T-helper 1 cell treated with Interleukin-12 subunit alpha and Interleukin-12 subunit beta and Interleukin-4 antibody, amounts not matched to agents 30 ng/mL and 1 ng/mL, for 36 hours (primary cell): ENCODE measurements around the gene MRPL44. TPM values are rescaled to one million over a fixed set of nuclear protein-coding genes. Genes with fewer than 3 reads are reported as not detected.

Experiments
- intact Hi-C: fragments of 100-400 bp; cut with micrococcal nuclease; formaldehyde crosslinking; loops from one replicate; pipeline ENCODE4 v1.15.1; 2024
- total RNA-seq: library from RNA; stranded (reverse); gene quantifications from 2 replicates; pipeline ENCODE4 v1.2.3, GENCODE V29; 2022

Gene MRPL44
- total RNA-seq, 1 donor from 2014 or later: 28.9 TPM

DNA sequence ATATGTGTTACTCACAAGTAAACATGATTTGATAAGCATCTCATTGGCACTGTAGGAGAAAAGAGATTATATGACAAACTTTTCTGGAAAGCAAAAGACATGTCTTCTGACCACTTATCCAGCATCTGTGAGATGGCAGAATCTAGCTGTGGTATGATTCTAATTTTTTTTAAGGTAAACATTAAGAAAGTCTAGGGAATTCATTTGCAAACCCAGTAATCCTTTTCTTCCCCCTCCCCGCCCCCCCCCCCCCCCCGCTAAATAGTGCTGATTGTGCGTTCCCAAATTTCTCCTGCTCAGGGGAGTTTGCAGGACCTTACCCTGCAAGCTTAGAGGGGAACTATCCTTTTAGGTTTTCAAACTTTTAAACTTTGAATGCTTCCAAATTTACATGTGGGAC lies 12.1 kb downstream of the MRPL44 start:
- intact Hi-C loops: no loop called here

DNA sequence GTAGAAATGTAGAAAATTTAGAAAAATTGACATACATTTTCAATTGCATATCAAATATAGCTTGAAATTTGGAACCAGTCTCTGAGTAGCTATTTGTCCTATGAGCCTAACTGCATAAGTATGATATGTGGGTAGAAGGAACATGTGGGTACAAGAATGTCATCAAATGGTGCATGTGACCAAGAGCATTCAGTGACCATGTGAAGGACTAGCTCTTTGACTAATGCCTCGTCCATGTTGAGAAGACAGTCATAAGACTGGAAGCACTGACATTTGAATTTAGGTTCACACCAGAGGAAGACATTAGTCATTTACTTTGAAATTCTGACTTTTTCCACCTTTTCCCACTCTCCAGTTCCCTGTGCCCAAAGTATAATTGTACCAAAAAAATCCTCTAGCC lies 12.6 kb downstream of the MRPL44 start:
- intact Hi-C loops: loop anchor here (1.0 kb wide), 13 partner anchors 13 to 808 kb away; partner anchors contain the start of gene MRPL44

DNA sequence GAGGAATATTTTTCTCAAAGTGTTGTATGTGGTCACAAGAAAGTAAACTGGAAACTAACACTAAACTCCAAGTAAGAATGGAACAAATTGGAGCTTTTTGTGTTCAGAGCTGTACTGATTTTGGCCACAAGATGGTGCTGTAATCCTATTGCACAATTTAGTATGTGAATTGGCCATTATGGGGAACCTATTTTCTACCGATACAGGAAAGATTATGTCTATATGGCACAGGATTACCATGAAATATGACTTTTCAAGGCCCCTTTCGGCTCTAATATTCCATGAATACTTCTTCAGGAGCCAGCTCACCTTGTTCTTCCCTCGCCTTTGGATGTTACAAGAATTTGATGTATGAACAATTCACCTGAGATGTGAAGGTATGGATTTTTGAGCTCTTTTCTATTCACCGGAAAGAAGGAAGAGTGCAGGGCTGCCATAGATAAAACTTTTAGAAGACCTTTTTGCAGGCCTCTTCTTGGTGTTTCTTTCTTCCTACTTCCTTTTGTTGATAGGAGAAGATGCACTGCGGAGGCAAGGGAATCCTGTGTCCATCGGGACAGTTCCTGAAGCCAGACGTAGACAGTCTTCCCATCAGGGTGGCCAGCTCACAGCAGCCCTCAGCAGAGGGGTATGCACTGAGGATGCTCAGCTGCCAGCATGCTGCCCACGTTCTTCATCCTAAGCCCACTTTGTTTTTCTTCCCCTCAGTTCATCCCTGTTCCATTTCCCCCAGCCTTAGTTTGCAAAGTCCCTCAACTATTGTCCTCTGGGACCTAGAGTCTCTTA lies 13.3 kb downstream of the MRPL44 start:
- intact Hi-C loops: loop anchor here (1.0 kb wide), 13 partner anchors 13 to 808 kb away; partner anchors contain the start of gene MRPL44

DNA sequence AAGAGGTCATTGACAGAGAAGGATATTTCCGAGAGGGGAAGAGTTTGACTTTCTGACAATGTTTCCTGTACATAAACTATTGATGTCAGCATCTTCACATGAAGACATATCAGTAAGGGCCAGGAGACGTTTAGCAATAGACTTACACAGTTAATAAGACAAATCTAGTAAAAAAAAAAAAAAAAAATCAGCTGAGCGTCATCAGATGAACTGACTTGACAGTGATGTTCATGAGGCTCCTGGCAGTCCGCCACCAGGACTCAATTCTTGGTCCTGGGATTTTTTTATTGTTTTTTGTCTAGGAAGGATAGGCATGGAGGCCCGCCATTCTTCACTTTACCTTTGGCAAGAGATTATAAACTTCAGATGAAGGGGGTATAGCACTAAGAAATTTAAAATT lies 14.5 kb downstream of the MRPL44 start:
- intact Hi-C loops: no loop called here

DNA sequence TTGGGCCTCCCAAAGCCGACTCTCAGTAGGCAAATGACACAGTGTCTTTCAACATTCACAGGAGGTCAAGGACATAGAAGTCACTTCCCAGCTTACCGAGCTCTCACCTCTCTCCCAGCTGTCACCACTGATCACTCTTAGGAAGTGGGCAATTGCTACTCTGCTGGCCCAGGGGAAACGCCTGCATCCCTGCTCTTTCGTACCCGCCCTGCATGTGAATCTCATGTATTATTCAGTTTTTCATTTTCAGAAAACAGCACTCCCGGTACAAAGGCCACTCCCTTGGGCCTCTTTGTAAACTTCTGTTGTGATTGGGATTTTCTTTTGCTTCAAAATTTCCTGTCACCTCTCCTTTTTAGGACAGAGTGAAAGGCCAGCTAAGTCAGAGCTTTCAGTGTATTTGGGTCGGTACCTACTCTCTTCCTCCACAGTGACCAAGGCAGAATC lies 15.4 kb downstream of the MRPL44 start:
- intact Hi-C loops: no loop called here

DNA sequence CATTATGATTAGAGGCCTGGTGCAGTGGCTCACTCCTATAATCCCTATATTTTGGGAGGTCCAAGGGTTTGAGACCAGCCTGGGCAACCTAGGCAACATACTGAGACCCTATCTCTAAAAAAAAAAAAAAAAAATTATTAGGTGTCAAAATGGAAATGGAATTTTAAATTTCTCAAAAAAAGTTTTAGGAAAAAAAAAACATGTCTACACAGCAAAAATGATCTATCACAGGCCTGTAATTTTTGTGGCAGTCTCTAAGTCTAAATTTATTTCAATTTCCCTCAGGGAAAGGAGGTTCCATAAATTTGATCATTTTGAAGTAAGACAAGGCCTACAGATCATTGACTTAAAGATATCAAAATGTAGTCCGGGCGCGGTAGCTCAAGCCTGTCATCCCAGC lies 16.3 kb downstream of the MRPL44 start:
- intact Hi-C loops: no loop called here

DNA sequence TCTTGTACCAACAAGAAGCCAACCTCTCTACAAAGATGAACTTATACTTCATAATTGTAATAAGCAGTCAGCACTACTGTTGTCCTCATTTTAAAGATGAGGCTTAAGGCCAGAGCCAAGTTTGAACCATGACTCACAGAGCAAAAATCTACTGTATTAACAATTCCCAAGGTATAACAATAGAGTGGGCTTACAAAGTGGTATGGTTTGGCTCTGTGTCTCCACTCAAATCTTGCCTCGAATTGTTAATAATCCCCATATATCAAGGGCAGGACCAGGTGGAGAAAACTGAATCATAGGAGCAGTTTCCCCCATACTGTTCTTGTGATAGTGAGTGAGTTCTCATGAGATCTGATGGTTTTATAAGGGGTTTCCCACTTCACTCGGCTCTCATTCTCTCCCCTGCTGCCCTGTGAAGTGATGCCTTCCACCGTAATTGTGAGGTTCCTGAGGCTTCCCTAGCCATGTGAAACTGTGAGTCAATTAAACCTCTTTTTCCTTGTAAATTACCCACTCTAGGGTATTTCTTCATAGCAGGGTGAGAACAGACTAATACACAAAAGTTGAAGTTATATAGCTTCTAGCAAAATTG lies 19.5 kb downstream of the MRPL44 start:
- intact Hi-C loops: no loop called here

DNA sequence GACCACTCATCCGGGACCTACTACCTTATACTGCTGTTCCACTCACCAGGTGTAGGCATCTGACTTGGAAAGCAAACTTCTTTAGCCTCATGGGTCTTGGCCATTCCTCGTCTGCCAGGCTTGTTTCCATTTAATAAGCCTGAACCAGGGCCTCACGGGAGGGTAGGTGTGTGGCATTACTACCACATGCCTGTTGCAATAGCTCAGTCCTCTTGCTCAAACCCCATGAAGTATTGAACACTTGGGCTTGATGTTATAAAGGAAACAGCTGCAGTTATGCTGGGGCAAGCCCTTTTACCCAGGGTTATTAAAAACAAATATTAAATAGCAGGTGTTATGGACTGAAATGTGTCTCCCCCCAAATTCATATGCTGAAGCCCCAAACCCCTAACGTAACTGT lies 21.2 kb downstream of the MRPL44 start:
- intact Hi-C loops: no loop called here

DNA sequence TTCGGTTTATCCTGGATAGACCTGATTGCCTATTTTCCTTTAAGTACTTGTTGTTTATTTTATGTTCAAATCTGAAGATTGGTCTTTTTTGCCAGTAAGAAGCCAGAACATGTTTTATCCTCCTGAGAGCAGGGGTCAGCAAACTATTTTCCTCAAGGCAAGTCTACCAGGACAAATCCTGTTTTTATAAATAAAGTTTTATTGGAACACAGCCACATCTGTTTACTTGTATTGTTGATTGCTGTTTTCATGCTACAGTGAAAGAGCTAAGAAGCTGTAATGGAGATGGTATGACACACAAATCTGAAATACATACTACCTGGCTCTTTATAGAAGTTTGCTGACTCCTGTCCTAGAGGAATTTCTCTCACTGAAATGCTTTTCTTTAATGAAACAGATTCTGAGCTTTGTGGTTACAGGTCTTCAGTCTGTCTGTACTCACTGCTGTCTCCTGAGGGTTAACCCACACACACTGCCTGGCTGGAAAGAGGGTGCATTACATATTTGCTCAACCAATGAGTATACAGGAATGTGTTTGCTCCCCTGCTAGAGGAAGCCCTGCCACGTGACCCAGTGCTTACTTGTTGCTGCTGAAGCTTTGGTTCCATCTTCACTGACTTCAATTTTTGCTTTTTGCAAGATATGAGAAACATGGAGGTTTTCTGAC lies 22.6 kb downstream of the MRPL44 start:
- intact Hi-C loops: no loop called here

DNA sequence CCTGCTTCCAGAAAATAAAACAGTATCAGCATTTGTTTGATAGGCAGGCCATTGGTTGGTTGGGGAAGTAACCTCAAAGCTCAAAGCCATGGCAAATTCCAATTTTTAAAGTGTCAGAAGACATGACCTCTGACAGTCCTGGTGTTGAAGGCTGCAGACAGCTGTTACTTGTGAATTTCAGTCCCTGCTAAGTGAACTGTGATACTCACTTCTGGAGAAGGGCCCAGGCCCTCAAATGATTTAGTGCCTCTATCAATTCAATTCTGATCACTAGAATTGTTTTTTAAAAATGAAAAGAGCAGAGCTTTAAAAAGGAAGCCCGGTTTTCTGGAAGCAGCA lies 23.1 kb downstream of the MRPL44 start:
- intact Hi-C loops: no loop called here

DNA sequence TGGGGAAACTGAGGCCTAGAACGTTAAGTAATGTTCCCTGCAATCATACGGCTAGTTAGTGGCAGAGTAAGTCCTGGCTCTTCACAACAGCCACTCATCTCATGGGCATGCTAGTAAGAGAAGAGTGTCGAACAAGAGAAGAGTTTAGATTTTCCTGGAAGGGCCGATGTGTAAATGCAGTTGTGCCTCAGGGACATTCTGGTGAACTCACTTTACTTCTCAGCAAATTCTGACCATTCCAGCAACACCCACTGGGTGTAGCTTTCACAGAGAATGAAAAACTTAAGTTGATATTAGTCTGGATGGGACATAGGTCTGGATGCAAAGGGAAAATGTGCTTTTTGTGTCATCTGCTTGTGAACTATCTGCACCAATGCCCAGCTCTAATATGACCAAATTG lies 23.5 kb downstream of the MRPL44 start:
- intact Hi-C loops: no loop called here

DNA sequence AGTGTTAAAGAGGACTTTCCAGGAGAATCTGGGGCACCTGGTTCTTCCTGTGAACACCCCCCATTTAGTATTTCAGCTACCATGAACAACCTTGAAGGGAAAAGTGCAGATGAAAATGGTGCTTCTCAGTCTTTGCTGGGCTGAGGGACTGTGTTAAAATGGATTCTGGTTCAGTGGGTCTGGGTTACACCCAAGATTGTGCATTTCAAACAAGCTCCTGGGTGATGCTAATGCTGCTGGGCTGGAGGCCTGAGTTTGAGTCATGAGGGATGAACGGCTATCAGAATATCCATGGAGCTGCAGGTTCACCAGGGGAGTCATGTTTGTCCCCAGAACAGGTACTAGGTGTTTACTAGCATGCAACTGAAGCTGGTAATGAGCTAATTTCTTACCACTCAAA lies 24.0 kb downstream of the MRPL44 start:
- intact Hi-C loops: no loop called here

DNA sequence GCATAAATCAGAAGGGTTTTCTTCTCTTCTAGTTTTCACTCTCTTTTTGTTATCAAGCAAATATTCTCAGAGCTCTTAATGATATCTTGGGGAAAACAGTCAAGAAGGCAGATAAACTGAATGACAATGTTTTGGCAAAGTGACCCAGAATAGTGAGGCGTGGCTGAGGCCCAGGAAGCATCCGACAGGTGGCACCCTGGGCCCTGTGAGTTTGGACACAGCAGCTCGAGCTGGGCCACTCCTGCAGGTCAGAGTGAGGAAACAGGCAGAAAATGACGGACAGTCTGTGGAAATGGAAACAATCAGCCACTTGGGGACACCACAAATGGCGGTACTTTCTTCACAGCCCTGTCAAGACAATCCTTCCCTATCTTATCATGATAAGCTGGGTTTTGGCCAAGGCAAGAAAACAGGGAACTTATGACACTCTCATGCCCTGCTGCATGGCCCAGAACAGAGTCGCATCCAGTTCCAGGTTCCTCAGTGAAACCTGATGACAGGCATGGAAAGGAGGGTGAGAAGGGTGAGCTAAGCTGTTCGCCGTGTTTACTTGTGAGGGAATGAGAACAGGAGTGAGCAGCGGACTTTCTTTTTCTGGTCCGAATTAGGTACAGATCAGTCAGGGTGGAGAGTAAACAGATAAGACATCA lies 32.1 kb downstream of the MRPL44 start:
- intact Hi-C loops: no loop called here

DNA sequence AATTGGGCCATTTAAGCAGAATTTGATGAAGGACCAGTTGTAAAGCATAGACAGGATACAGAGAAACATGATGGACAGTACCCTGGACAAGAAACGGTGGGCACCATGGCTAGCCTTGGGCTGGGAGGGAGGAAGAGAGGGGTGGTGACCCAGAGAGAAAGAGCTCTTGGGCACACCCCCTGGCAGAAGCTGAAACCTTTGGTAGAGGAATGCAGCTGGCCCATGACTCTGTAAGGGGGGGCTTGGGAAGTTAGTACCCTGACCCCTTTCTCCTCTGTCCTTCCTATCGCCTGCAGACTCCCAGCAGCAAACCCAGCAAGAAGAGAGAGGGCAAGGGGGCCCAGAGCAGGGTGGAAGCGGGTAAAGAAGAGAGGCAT lies 32.6 kb downstream of the MRPL44 start:
- intact Hi-C loops: loop anchor here (5.0 to 10.0 kb wide), 2 partner anchors 152 to 1675 kb away; no protein-coding TSS in a partner anchor

DNA sequence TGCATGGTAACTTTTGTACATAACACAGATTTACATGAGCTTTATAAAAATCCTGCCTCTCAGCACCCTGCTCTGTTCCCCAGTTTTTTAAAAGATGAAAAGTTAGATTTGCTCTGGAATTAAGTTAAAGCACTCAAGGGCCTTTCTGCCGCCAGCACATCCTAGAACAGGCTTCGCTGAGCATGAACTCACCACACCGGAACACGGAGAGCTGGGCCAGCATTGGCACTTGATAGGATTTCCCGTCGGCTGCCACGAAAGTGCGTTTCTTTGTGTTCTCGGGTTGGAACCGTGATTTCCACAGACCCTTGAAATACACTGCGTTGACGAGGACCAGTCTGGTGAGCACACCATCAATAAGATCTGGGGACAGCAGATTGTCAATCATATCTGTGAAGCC lies 34.3 kb downstream of the MRPL44 start:
- intact Hi-C loops: loop anchor here (5.0 to 10.0 kb wide), 2 partner anchors 151 to 1673 kb away; no protein-coding TSS in a partner anchor

DNA sequence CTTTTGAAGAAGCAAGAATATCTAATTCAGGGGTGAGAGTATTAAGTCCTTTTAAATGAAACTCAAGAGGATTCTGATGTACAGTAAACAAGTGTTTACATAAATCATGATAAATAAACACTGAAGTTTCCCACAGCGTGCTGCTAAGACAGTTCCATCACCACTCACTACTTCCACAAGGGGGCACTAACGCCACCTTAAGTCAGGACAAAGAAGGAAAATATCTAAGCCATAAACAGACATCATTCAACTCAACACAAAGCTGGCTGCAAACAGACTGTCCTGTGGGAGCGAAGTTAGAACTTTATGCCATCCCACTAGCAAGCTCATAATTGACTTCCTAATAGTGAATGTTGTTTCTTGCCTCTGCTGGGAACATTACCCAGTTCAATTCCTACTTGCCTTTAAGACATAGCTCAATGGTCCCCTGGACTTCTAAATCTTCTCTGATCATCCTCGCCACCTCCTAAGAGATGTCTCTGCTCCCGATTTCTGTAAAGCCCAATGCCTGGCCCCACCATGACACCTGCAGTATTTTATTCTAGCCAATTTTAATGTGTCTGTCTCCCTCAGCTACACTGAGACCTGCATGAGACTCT lies 36.5 kb downstream of the MRPL44 start:
- intact Hi-C loops: loop anchor here (1.0 to 10.0 kb wide), 9 partner anchors 23 to 1671 kb away; partner anchors contain the start of gene SERPINE2

DNA sequence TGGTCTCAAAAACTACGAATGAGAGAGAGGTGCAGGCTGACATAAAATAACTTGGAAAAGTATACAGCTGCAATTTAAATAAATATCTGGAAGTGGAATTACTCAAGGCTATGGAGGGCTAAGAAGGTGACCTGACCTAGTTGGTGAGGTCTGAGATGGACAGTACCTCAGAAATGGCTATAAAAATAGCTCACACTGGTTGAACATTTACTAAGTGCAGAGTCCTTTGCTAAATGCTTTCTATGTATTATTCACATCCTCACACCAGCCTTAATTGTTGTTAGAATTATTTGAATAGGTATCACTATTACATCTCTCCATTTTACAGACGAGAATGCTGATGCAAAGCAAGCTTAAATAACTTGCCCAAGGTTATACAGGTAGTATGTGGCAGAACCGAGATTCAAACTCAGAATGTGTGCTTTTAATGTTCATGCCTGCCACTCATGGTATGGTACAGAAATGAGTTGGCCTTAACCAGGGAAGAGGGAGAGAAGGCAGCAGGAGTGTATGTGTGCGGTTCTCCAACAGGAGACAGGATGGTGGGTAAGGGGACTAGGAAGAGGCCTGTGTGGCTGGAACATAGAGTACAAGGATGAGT lies 37.4 kb downstream of the MRPL44 start:
- intact Hi-C loops: loop anchor here (5.0 to 10.0 kb wide), 2 partner anchors 148 to 1670 kb away; no protein-coding TSS in a partner anchor

DNA sequence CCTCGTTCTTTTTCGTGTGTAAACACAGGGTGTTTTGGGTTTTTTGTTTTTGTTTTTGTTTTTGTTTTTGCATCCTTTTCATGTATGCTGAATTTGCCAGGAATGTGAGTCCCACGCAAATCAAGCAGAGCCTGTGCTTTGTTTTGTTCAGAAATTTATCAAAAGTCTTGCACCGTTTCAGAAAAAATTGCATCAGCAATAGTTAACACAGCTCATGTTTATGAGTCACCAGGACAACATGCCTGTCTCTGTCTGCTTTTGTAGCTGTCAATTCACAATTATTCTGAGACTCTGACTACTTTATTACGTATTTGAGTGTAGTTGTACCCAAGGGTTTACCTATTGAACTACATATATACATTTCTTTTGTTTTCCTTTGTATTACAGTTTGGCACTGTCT lies 38.3 kb downstream of the MRPL44 start:
- intact Hi-C loops: loop anchor here (10.0 kb wide), 1 partner anchor 1669 kb away; no protein-coding TSS in a partner anchor

DNA sequence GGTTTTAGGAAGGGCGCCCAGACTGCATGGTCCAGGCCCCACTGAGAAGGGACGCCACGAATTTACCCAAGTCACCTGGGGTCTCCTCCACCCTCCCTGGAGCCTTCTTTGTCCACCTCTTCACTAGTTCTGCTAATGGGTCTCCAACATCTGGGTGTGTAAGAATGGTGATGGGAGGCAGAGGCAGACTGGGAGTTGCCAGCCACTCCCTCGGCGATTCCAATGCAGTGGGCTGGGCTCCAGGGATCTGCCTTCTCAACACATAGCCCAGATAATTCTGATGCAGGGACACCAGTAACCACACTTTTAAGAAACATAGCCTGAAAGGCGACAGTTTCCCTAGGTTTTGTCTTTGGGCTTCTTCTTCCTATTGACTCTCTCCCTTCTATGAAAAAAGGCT lies 39.1 kb downstream of the MRPL44 start:
- intact Hi-C loops: loop anchor here (10.0 kb wide), 1 partner anchor 1668 kb away; no protein-coding TSS in a partner anchor

DNA sequence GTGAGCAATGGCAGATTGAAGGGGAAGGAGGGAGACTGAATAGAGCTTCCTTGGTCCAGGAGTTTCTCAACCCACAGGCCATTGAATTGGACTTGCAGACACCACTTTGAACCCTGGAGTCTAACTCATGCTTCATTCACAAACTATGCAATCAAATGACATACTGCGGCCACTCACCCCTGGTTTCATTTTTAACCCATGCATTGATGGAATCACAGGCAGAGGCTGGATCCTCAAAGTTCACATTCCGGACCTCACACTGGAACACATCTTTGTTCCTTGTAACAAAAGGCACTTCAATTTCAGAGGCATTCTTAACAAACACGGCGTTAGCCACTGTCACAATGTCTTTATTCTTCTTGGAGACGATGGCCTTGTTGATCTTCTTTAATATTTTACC lies 40.7 kb downstream of the MRPL44 start:
- intact Hi-C loops: loop anchor here (10.0 kb wide), 1 partner anchor 1667 kb away; no protein-coding TSS in a partner anchor

DNA sequence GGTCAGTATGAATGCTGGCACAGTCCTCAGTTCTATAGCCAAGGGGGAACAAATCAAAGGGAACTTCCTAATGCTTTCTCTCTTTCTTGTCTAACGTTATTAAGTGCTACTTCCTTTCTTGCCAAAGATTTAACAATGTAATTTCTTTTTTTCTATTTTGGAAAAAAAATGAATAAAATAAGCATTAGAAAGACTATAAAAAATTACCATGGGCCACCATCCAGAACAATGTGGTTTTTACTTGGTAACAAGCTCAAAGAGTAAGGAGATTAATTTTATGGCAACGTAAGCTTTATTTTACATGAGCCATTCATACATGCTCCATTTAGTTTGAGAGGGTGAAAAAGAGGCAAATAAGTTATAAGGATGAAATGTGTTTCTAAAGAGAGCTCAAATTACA lies 41.7 kb downstream of the MRPL44 start:
- intact Hi-C loops: loop anchor here (10.0 kb wide), 1 partner anchor 1666 kb away; no protein-coding TSS in a partner anchor
